ENCODE measurements around the gene METTL6.
A peak's percentile ranks its signal among the peaks of the same experiment; 100 is the strongest.

Gene METTL6

GRCh38 chr3:15361494-15362214 is 65.7 kb downstream of the METTL6 start:
- peak; percentile 18 for DNase-seq

GRCh38 chr3:15360788-15361493 is 66.4 kb downstream of the METTL6 start:
- DNase-seq = no peak
